Measurements from ENCODE around the gene DLG2. TPM values are rescaled to one million over a fixed set of nuclear protein-coding genes. Genes with fewer than 3 reads are reported as not detected.

The DLG2 gene
- total RNA-seq, 2 experiments from 2014 or later, result 2.0 to 2.1 TPM

GRCh38 chr11:85551881-85552280 is 75.3 kb downstream of the DLG2 start:
- Mint-ChIP-seq H3K4me3 (no peak overlapping the region), H3K4me1 (ENCODE audit: low read depth) (no peaks in the 10 kb centered on the region), H3K36me3 (ENCODE audit: low read depth) (no peaks in the 10 kb centered on the region), H3K9me3 (peaks cover 4% of the 10 kb centered on the region), H3K27ac (no peak overlapping the region), H3K27me3 (peaks cover 9% of the 10 kb centered on the region)
- H3K27me3 ChIP-seq (ENCODE audit: control insufficient read depth in 1 of 2, insufficient read depth in 2 of 2, low read length in 2 of 2), result peaks cover 0 to 6% of the 10 kb centered on the region in 2 experiments
- DNase-seq (no peak), ATAC-seq (ENCODE audit: poor library complexity) (no peak)
- intact Hi-C loops (cut with DNase I, micrococcal nuclease), result no loop called here
- TF ChIP-seq, protein P1, sequence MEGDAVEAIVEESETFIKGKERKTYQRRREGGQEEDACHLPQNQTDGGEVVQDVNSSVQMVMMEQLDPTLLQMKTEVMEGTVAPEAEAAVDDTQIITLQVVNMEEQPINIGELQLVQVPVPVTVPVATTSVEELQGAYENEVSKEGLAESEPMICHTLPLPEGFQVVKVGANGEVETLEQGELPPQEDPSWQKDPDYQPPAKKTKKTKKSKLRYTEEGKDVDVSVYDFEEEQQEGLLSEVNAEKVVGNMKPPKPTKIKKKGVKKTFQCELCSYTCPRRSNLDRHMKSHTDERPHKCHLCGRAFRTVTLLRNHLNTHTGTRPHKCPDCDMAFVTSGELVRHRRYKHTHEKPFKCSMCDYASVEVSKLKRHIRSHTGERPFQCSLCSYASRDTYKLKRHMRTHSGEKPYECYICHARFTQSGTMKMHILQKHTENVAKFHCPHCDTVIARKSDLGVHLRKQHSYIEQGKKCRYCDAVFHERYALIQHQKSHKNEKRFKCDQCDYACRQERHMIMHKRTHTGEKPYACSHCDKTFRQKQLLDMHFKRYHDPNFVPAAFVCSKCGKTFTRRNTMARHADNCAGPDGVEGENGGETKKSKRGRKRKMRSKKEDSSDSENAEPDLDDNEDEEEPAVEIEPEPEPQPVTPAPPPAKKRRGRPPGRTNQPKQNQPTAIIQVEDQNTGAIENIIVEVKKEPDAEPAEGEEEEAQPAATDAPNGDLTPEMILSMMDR (IDR thresholded peaks at IDR 0.05), result no peak
- no peak overlapping the region for H3K27ac ChIP-seq (ENCODE audit: low read depth in 1 of 2, low read length in 2 of 2)
- H3K4me3 ChIP-seq (ENCODE audit: low read length), result no peak overlapping the region
- CTCF ChIA-PET, result no interaction called here
- no peaks in the 10 kb centered on the region for H3K36me3 ChIP-seq (ENCODE audit: insufficient read depth, low read length)
- peaks cover 0 to 15% of the 10 kb centered on the region in 2 experiments for H3K9me3 ChIP-seq (ENCODE audit: control insufficient read depth in 1 of 2, insufficient read depth in 1 of 2, low read length in 2 of 2)
- POLR2A ChIA-PET, result no interaction called here
- no peaks in the 10 kb centered on the region for H3K4me1 ChIP-seq (ENCODE audit: insufficient read depth, low read length)

GRCh38 chr11:85541683-85542082 is 85.5 kb downstream of the DLG2 start:
- Mint-ChIP-seq H3K27ac (no peak overlapping the region), H3K4me1 (ENCODE audit: low read depth) (no peaks in the 10 kb centered on the region), H3K4me3 (no peak overlapping the region), H3K9me3 (no peaks in the 10 kb centered on the region), H3K27me3 (no peaks in the 10 kb centered on the region), H3K36me3 (ENCODE audit: low read depth) (peaks cover 3% of the 10 kb centered on the region)
- ChIA-PET POLR2A (no interaction called here), CTCF (no interaction called here)
- TF ChIP-seq, protein P1 (IDR thresholded peaks at IDR 0.05), result no peak
- no peaks in the 10 kb centered on the region for H3K36me3 ChIP-seq (ENCODE audit: insufficient read depth, low read length)
- no peak overlapping the region for H3K27ac ChIP-seq (ENCODE audit: low read depth in 1 of 2, low read length in 2 of 2)
- no peak overlapping the region for H3K4me3 ChIP-seq (ENCODE audit: low read length)
- no peaks in the 10 kb centered on the region for H3K4me1 ChIP-seq (ENCODE audit: insufficient read depth, low read length)
- peaks cover 0 to 4% of the 10 kb centered on the region in 2 experiments for H3K9me3 ChIP-seq (ENCODE audit: control insufficient read depth in 1 of 2, insufficient read depth in 1 of 2, low read length in 2 of 2)
- no peak for DNase-seq
- intact Hi-C loops (cut with DNase I, micrococcal nuclease), result no loop called here
- H3K27me3 ChIP-seq (ENCODE audit: control insufficient read depth in 1 of 2, insufficient read depth in 2 of 2, low read length in 2 of 2), result no peaks in the 10 kb centered on the region
- no peak for ATAC-seq (ENCODE audit: poor library complexity)

GRCh38 chr11:85540635-85541205 is 86.4 kb downstream of the DLG2 start:
- intact Hi-C loops (cut with DNase I, micrococcal nuclease), result no loop called here
- Histone ChIP-seq H3K27me3 (ENCODE audit: control insufficient read depth in 1 of 2, insufficient read depth in 2 of 2, low read length in 2 of 2) (no peaks in the 10 kb centered on the region), H3K9me3 (ENCODE audit: control insufficient read depth in 1 of 2, insufficient read depth in 1 of 2, low read length in 2 of 2) (peaks cover 0 to 14% of the 10 kb centered on the region in 2 experiments), H3K27ac (ENCODE audit: low read depth in 1 of 2, low read length in 2 of 2) (no peak overlapping the region), H3K4me1 (ENCODE audit: insufficient read depth, low read length) (no peaks in the 10 kb centered on the region), H3K36me3 (ENCODE audit: insufficient read depth, low read length) (no peaks in the 10 kb centered on the region), H3K4me3 (ENCODE audit: low read length) (no peak overlapping the region)
- CTCF ChIA-PET, result no interaction called here
- Mint-ChIP-seq H3K27ac (no peak overlapping the region), H3K4me3 (no peak overlapping the region), H3K9me3 (no peaks in the 10 kb centered on the region), H3K4me1 (ENCODE audit: low read depth) (no peaks in the 10 kb centered on the region), H3K27me3 (no peaks in the 10 kb centered on the region), H3K36me3 (ENCODE audit: low read depth) (peaks cover 3% of the 10 kb centered on the region)
- DNase-seq (no peak), ATAC-seq (ENCODE audit: poor library complexity) (no peak)
- TF ChIP-seq, protein P1 (IDR thresholded peaks at IDR 0.05), result no peak
- POLR2A ChIA-PET, result no interaction called here
